Brain microvascular endothelial cell (primary cell): ENCODE data around the gene GLRA1.

Source experiments
- DNase-seq: peaks from one replicate; pipeline ENCODE4 v3.0.0-alpha.2; 2020
- H3K27ac ChIP-seq: fragments of 250-450 bp; sonication (Bioruptor Pico); 2 replicates; pipeline ENCODE4 v1.5.1; 2020; ENCODE audit warnings: mild to moderate bottlenecking, moderate library complexity
- H3K27me3 ChIP-seq: fragments of 250-450 bp; sonication (Bioruptor Pico); replicated peaks from 2 replicates; pipeline ENCODE4 v1.5.1; 2020; ENCODE audit warnings: mild to moderate bottlenecking
- H3K36me3 ChIP-seq: fragments of 250-450 bp; sonication (Bioruptor Pico); replicated peaks from 2 replicates; pipeline ENCODE4 v1.5.1; 2020; ENCODE audit warnings: mild to moderate bottlenecking
- H3K4me3 ChIP-seq: 2 replicates; pipeline ENCODE4 v1.5.1; 2011; ENCODE audit warnings: low read depth, mild to moderate bottlenecking, control low read depth, low read length, moderate library complexity
- CTCF ChIP-seq: IDR thresholded peaks from 2 replicates; pipeline ENCODE4 v1.5.1; 2011; ENCODE audit warnings: low read depth, mild to moderate bottlenecking, moderate library complexity, low read length, control low read depth, inconsistent platforms; ENCODE audit errors: missing control alignments
- in situ Hi-C: cut with HindIII; loops from 2 replicates; pipeline ENCODE4 v1.10.0; 2017; ENCODE audit warnings: low sequenced_read_pairs, low pct_ligation_motif_present

Gene GLRA1

GRCh38 chr5:151825445-151825844 is 99.2 kb downstream of the GLRA1 start:
- DNase-seq = peak; percentile 70
- H3K4me3 ChIP-seq = no peak overlapping the region
- in situ Hi-C loops = no loop called here

GRCh38 chr5:151822141-151822540 is 102.5 kb downstream of the GLRA1 start:
- TF ChIP-seq CTCF = no peak
- in situ Hi-C loops = no loop called here
- no peak overlapping the region for H3K4me3 ChIP-seq
- H3K27ac ChIP-seq = no peak overlapping the region
- H3K36me3 ChIP-seq = peaks cover 1% of the 10 kb centered on the region
- DNase-seq = no peak
- H3K27me3 ChIP-seq = no peaks in the 10 kb centered on the region

More at GRCh38 chr5:151825445-151825844, 99.2 kb downstream of the GLRA1 start:
- no peak overlapping the region for H3K27ac ChIP-seq
- H3K27me3 ChIP-seq = no peaks in the 10 kb centered on the region
- no peaks in the 10 kb centered on the region for H3K36me3 ChIP-seq
- TF ChIP-seq CTCF = peak; percentile 91

- no peak overlapping the region for H3K27ac ChIP-seq
- no peaks in the 10 kb centered on the region for H3K27me3 ChIP-seq
- H3K36me3 ChIP-seq = peaks cover 7% of the 10 kb centered on the region
- TF ChIP-seq CTCF = no peak
- H3K4me3 ChIP-seq = no peak overlapping the region
- no peak for DNase-seq
- in situ Hi-C loops = no loop called here
These were observed 103.7 kb downstream of the GLRA1 start for GRCh38 chr5:151820903-151821302.

GRCh38 chr5:151820271-151820670 is 104.4 kb downstream of the GLRA1 start:
- Histone ChIP-seq H3K4me3 (no peak overlapping the region), H3K36me3 (peaks cover 7% of the 10 kb centered on the region), H3K27ac (no peak overlapping the region), H3K27me3 (no peaks in the 10 kb centered on the region)
- no peak for DNase-seq
- in situ Hi-C loops = no loop called here
- TF ChIP-seq CTCF = no peak

- Histone ChIP-seq H3K27me3 (no peaks in the 10 kb centered on the region), H3K36me3 (peaks cover 7% of the 10 kb centered on the region), H3K4me3 (no peak overlapping the region), H3K27ac (no peak overlapping the region)
- no peak for TF ChIP-seq CTCF
- no peak for DNase-seq
- in situ Hi-C loops = no loop called here
These were observed 104.8 kb downstream of the GLRA1 start for GRCh38 chr5:151819830-151820229.

GRCh38 chr5:151815051-151815450 is 109.6 kb downstream of the GLRA1 start:
- Histone ChIP-seq H3K27ac (no peak overlapping the region), H3K27me3 (no peaks in the 10 kb centered on the region), H3K36me3 (peaks cover 36% of the 10 kb centered on the region), H3K4me3 (no peak overlapping the region)
- in situ Hi-C loops = no loop called here
- DNase-seq = no peak
- no peak for TF ChIP-seq CTCF
